ENCODE measurements around the gene DPP4. TPM values are rescaled to one million over a fixed set of nuclear protein-coding genes. Genes with fewer than 3 reads are reported as not detected.

Gene DPP4
- total and polyA plus RNA-seq, 2 of the 13 experiments (the other 11 are each of a cell fraction or from before 2014, with no cell fraction given): 39.4 to 109 TPM

GRCh38 chr2:162061021-162061420, 13.0 kb downstream of the DPP4 start (continued):
- TF ChIP-seq ATF6 (CRISPR knock-in tag; conservative IDR thresholded peaks at IDR 0.05): no peak
- no peak for TF ChIP-seq MEIS2 (CRISPR knock-in tag; IDR thresholded peaks at IDR 0.05)
- TF ChIP-seq, protein P1, sequence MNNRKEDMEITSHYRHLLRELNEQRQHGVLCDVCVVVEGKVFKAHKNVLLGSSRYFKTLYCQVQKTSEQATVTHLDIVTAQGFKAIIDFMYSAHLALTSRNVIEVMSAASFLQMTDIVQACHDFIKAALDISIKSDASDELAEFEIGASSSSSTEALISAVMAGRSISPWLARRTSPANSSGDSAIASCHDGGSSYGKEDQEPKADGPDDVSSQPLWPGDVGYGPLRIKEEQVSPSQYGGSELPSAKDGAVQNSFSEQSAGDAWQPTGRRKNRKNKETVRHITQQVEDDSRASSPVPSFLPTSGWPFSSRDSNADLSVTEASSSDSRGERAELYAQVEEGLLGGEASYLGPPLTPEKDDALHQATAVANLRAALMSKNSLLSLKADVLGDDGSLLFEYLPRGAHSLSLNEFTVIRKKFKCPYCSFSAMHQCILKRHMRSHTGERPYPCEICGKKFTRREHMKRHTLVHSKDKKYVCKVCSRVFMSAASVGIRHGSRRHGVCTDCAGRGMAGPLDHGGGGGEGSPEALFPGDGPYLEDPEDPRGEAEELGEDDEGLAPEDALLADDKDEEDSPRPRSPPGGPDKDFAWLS (CRISPR knock-in tag; IDR thresholded peaks at IDR 0.05; ENCODE audit: borderline replicate concordance): no peak
- TF ChIP-seq, protein P2, sequence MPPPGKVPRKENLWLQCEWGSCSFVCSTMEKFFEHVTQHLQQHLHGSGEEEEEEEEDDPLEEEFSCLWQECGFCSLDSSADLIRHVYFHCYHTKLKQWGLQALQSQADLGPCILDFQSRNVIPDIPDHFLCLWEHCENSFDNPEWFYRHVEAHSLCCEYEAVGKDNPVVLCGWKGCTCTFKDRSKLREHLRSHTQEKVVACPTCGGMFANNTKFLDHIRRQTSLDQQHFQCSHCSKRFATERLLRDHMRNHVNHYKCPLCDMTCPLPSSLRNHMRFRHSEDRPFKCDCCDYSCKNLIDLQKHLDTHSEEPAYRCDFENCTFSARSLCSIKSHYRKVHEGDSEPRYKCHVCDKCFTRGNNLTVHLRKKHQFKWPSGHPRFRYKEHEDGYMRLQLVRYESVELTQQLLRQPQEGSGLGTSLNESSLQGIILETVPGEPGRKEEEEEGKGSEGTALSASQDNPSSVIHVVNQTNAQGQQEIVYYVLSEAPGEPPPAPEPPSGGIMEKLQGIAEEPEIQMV (CRISPR knock-in tag; IDR thresholded peaks at IDR 0.05; ENCODE audit: low read depth): no peak
- no peak for TF ChIP-seq ZNF746 (CRISPR knock-in tag; IDR thresholded peaks at IDR 0.05)
- TF ChIP-seq SUZ12 (IDR thresholded peaks at IDR 0.05; ENCODE audit: low read depth, low read length): no peak
- no peak for TF ChIP-seq GFI1 (CRISPR knock-in tag; IDR thresholded peaks at IDR 0.05; ENCODE audit: borderline replicate concordance)

- ATAC-seq: no peak
- FAIRE-seq: no peak
- no TSS peak for BruUV-seq (replicated peaks)
- Histone ChIP-seq H3K4me1 (ENCODE audit: insufficient read depth, low read length) (peaks cover 7% of the 10 kb centered on the region), H3K27me3 (ENCODE audit: control insufficient read depth in 1 of 2, insufficient read depth in 2 of 2, low read length in 2 of 2) (no peaks in the 10 kb centered on the region), H4K20me1 (ENCODE audit: insufficient read depth, low read length) (no peaks in the 10 kb centered on the region), H3K9me3 (ENCODE audit: low read length) (peaks cover 21% of the 10 kb centered on the region), H3K27ac (ENCODE audit: extremely low read length, insufficient read depth, low read length) (no peak overlapping the region), H3K79me2 (ENCODE audit: insufficient read depth, low read length) (no peaks in the 10 kb centered on the region), H3K9ac (ENCODE audit: insufficient read depth, low read depth, low read length) (no peak overlapping the region), H3K4me2 (ENCODE audit: low read depth, low read length) (no peak overlapping the region), H3K4me3 (replicated peaks in 1 of 3; ENCODE audit: insufficient read depth in 1 of 3, low read depth in 2 of 3, low read length in 3 of 3) (no peak overlapping the region), H3K36me3 (replicated peaks in 1 of 2; ENCODE audit: control insufficient read depth in 1 of 2, insufficient read depth in 2 of 2, low read length in 2 of 2) (peaks cover 0 to 38% of the 10 kb centered on the region in 2 experiments; a peak in 2 of 5 replicates), H2AFZ (ENCODE audit: low read length) (no peak overlapping the region)
- in situ Hi-C loops (cut with HindIII; ENCODE audit: extremely low pct_ligation_motif_present, low pct_unique_long_range_greater_than_20kb): no loop called here
- ChIA-PET POLR2A (interaction anchor here (0.7 to 0.8 kb wide), 3 partner anchors 13 to 33 kb away, joined by 3 read pairs; no protein-coding TSS in a partner anchor), CTCF (ENCODE audit: low intra/inter-chr PET ratio, low total read pairs) (no interaction called here)
- TF ChIP-seq ZNF7 (CRISPR knock-in tag; IDR thresholded peaks at IDR 0.05): no peak
- peak; percentile 53 for TF ChIP-seq HNRNPK (IDR thresholded peaks at IDR 0.05; ENCODE audit: low read depth, low read length, poor library complexity, severe bottlenecking)
- TF ChIP-seq PCBP2 (optimal IDR thresholded peaks at IDR 0.05; ENCODE audit: low read depth, low read length, poor library complexity, severe bottlenecking): peak; percentile 78
- no peak for TF ChIP-seq ZNF326 (CRISPR knock-in tag; IDR thresholded peaks at IDR 0.05; ENCODE audit: borderline replicate concordance)
- TF ChIP-seq ZNF329 (CRISPR knock-in tag; IDR thresholded peaks at IDR 0.05; ENCODE audit: low read depth): no peak
- TF ChIP-seq ZNF414 (CRISPR knock-in tag; IDR thresholded peaks at IDR 0.05): no peak
- TF ChIP-seq ZNF709 (CRISPR knock-in tag; IDR thresholded peaks at IDR 0.05): no peak
- WGBS (ENCODE audit: low lambda C conversion rate): 89% methylated on average over 2 of the region's 2 CpGs
- intact Hi-C loops (cut with micrococcal nuclease; ENCODE audit: unreplicated experiment): no loop called here
- no peak for DNase-seq (ENCODE audit: low spot score)
Measured at GRCh38 chr2:162060532-162060931, 13.5 kb downstream of the DPP4 start.
